GM12874 (cell line): ENCODE measurements around the gene HNRNPF.

Experiments
- TF ChIP-seq, protein P1 (sequence below): IDR thresholded peaks from 2 replicates; pipeline ENCODE4 v1.5.1; 2011; ENCODE audit warnings: low read depth, mild to moderate bottlenecking, control low read depth, low read length, moderate library complexity; ENCODE audit not compliant: insufficient read depth

Gene HNRNPF

GRCh38 chr10:43361547-43362190 lies 47.3 kb downstream of the HNRNPF start:
- TF ChIP-seq, protein P1, sequence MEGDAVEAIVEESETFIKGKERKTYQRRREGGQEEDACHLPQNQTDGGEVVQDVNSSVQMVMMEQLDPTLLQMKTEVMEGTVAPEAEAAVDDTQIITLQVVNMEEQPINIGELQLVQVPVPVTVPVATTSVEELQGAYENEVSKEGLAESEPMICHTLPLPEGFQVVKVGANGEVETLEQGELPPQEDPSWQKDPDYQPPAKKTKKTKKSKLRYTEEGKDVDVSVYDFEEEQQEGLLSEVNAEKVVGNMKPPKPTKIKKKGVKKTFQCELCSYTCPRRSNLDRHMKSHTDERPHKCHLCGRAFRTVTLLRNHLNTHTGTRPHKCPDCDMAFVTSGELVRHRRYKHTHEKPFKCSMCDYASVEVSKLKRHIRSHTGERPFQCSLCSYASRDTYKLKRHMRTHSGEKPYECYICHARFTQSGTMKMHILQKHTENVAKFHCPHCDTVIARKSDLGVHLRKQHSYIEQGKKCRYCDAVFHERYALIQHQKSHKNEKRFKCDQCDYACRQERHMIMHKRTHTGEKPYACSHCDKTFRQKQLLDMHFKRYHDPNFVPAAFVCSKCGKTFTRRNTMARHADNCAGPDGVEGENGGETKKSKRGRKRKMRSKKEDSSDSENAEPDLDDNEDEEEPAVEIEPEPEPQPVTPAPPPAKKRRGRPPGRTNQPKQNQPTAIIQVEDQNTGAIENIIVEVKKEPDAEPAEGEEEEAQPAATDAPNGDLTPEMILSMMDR: no peak

- TF ChIP-seq, protein P1: no peak
These were observed 48.9 kb downstream of the HNRNPF start for GRCh38 chr10:43360086-43360485.

- TF ChIP-seq, protein P1: no peak
These were observed 53.1 kb downstream of the HNRNPF start for GRCh38 chr10:43355749-43356371.

- TF ChIP-seq, protein P1: no peak
These were observed 54.1 kb downstream of the HNRNPF start for GRCh38 chr10:43354879-43355380.

DNA sequence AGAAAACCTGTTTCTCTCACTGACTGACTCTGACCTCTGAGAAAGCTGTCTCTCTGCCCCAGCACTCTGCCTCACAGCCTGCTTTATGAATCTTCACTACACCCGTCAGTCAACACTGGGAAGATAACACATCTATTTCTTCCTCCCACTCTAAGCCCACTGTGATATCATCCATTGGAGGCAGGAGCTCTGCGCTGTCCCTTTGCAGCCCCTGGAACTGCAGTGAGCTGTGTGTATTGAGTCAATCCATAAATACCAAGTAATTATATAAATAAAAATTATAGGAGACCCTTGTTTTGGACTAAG lies 54.7 kb downstream of the HNRNPF start:
- TF ChIP-seq, protein P1: no peak

- TF ChIP-seq, protein P1: no peak
These were observed 55.3 kb downstream of the HNRNPF start for GRCh38 chr10:43353495-43354329.

DNA sequence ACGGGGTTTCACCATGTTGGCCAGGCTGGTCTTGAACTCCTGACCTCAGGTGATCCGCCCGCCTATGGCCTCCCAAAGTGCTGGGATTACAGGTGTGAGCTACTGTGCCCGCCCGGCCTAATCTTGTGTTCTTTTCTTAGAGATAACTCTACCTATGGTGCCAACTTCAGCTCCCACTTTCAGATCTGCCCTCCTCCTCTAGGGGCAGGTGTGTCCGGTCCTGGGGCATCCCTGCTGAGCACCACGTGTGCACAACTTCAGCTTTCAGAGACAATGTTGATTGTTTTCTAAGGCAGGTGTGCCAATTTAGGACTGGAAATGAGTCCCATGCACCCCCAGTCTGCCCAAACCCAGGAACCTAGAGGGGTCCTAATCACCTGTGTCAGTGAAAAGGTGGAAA lies 56.0 kb downstream of the HNRNPF start:
- TF ChIP-seq, protein P1: no peak
